Endodermal cell (in vitro differentiated cells): ENCODE results near the gene MLANA. TPM values are rescaled to one million over a fixed set of nuclear protein-coding genes. Genes with fewer than 3 reads are reported as not detected.

Source experiments
- DNase-seq: peaks from one replicate; pipeline ENCODE4 v3.0.0-alpha.2; 2017
- H3K27ac ChIP-seq: 2 replicates; pipeline ENCODE4 v1.5.1; 2013; ENCODE audit warnings: mild to moderate bottlenecking, low read depth, low read length, moderate library complexity
- H3K27me3 ChIP-seq: 2 replicates; pipeline ENCODE4 v1.6.1; 2013; ENCODE audit warnings: mild to moderate bottlenecking, low read length, moderate library complexity; ENCODE audit not compliant: insufficient read depth, control insufficient read depth, poor library complexity, severe bottlenecking
- H3K36me3 ChIP-seq: 2 replicates; pipeline ENCODE4 v1.7.0; 2013; ENCODE audit warnings: mild to moderate bottlenecking, low read length, moderate library complexity; ENCODE audit not compliant: control insufficient read depth, insufficient read depth
- H3K4me1 ChIP-seq: one replicate; pipeline ENCODE4 v1.7.0; 2013; ENCODE audit warnings: low read length; ENCODE audit not compliant: control insufficient read depth, insufficient read depth
- H3K4me3 ChIP-seq: 2 replicates; pipeline ENCODE4 v1.5.1; 2013; ENCODE audit warnings: mild to moderate bottlenecking, low read length, moderate library complexity
- H3K9ac ChIP-seq: 2 replicates; pipeline ENCODE4 v1.6.1; 2013; ENCODE audit warnings: mild to moderate bottlenecking, low read length, moderate library complexity; ENCODE audit not compliant: poor library complexity, severe bottlenecking; ENCODE audit errors: extremely low read depth
- H3K9me3 ChIP-seq: 2 replicates; pipeline ENCODE4 v1.6.1; 2013; ENCODE audit warnings: mild to moderate bottlenecking, low read length, moderate library complexity; ENCODE audit not compliant: control insufficient read depth
- H3K27ac Mint-ChIP-seq: 2 replicates; pipeline ENCODE4 v1.8.0; 2020; ENCODE audit warnings: mixed read lengths
- H3K27me3 Mint-ChIP-seq: 2 replicates; pipeline ENCODE4 v1.8.0; 2021; ENCODE audit warnings: mild to moderate bottlenecking, mixed read lengths; ENCODE audit not compliant: insufficient read depth
- H3K36me3 Mint-ChIP-seq: 2 replicates; pipeline ENCODE4 v1.8.0; 2020; ENCODE audit warnings: low read depth, mixed read lengths
- H3K4me1 Mint-ChIP-seq: 2 replicates; pipeline ENCODE4 v1.8.0; 2020; ENCODE audit warnings: mixed read lengths
- H3K4me3 Mint-ChIP-seq: 2 replicates; pipeline ENCODE4 v1.8.0; 2020; ENCODE audit warnings: mild to moderate bottlenecking, moderate library complexity, mixed read lengths
- H3K9me3 Mint-ChIP-seq: 2 replicates; pipeline ENCODE4 v1.8.0; 2020; ENCODE audit warnings: mild to moderate bottlenecking, mixed read lengths
- WGBS, 2 experiments: methylation state at CpG; one replicate each; pipeline versions ENCODE4 v1.1.5 to v1.1.7; 2013; ENCODE audit warnings: missing lambda C conversion rate in 2 of 2, mixed read lengths in 1 of 2; ENCODE audit not compliant: insufficient coverage in 1 of 2, insufficient read length in 1 of 2; 5-methylcytosine and 5-hydroxymethylcytosine counted together
- total RNA-seq, 2 donors: library from RNA; stranded (reverse); fragmentation: NEBNext Ultra II Directional in 1 of 2; extraction: Animal tissue kit (Norgen Biotek cat#: 25700) in 1 of 2; gene quantifications; 2 replicates in 1 of 2; 3 replicates in 1 of 2; pipeline ENCODE4 v1.2.1, GENCODE V29; 2021
- TF ChIP-seq, protein P1 (sequence below): fragments of 200-600 bp; sonication (generic); conservative IDR thresholded peaks from 2 replicates; pipeline ENCODE4 v1.5.0; 2021; ENCODE audit warnings: antibody characterized with exemption, mild to moderate bottlenecking

Gene MLANA
- total RNA-seq, 2 donors from 2014 or later = not detected

DNA sequence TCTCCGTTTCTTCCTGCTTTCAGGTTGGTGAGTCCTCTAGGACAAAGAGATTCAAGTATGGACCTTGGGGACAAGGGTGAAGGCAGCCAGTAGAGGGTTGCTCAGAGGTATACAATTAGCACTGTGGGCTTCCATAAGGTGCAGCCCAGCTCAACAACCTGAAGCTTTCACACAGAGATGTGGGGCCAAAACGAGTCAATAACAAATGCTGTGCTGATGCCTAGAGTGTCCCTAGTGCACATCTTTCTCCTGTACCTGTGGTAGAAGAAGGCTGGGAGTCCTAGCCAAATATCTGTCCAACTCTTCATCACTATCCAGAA lies 20.7 kb upstream of the MLANA start:
- Mint-ChIP-seq H3K27ac (no peak overlapping the region), H3K4me3 (no peak overlapping the region), H3K36me3 (no peaks in the 10 kb centered on the region), H3K4me1 (peaks cover 3% of the 10 kb centered on the region), H3K27me3 (peaks cover 4% of the 10 kb centered on the region), H3K9me3 (no peaks in the 10 kb centered on the region)
- DNase-seq = no peak
- Histone ChIP-seq H3K27me3 (no peaks in the 10 kb centered on the region), H3K9ac (no peak overlapping the region), H3K36me3 (no peaks in the 10 kb centered on the region), H3K9me3 (no peaks in the 10 kb centered on the region), H3K27ac (no peak overlapping the region), H3K4me1 (no peaks in the 10 kb centered on the region), H3K4me3 (no peak overlapping the region)
- TF ChIP-seq, protein P1, sequence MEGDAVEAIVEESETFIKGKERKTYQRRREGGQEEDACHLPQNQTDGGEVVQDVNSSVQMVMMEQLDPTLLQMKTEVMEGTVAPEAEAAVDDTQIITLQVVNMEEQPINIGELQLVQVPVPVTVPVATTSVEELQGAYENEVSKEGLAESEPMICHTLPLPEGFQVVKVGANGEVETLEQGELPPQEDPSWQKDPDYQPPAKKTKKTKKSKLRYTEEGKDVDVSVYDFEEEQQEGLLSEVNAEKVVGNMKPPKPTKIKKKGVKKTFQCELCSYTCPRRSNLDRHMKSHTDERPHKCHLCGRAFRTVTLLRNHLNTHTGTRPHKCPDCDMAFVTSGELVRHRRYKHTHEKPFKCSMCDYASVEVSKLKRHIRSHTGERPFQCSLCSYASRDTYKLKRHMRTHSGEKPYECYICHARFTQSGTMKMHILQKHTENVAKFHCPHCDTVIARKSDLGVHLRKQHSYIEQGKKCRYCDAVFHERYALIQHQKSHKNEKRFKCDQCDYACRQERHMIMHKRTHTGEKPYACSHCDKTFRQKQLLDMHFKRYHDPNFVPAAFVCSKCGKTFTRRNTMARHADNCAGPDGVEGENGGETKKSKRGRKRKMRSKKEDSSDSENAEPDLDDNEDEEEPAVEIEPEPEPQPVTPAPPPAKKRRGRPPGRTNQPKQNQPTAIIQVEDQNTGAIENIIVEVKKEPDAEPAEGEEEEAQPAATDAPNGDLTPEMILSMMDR = no peak
- 94 to 100% methylated on average over 1 to 2 of the region's 2 CpGs for WGBS, 2 experiments

DNA sequence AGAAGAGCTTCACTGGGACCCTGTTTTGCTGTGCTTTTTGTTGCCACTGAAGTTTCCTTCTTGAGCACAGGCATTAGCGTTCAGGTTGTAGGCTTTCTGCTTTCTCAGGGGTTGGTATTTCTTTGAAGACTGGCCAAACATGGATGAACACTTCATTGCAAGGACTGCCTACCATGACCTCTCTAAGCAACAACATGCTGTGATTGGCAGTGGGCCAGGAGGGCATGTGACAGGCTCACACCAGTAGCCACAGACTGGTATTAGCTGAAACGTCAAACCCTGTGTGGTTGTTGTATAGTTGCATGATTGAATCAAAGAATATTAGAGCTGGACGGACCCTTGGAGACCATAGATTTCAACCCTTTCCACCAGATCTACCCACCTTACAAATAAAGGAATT lies 20.0 kb upstream of the MLANA start:
- H3K4me3 Mint-ChIP-seq = no peak overlapping the region
- TF ChIP-seq, protein P1 = no peak
- H3K9ac ChIP-seq = no peak overlapping the region
- no peaks in the 10 kb centered on the region for H3K9me3 ChIP-seq
- H3K27ac Mint-ChIP-seq = no peak overlapping the region
- 97 to 100% methylated on average over 1 to 3 of the region's 3 CpGs for WGBS, 2 experiments
- H3K36me3 Mint-ChIP-seq = no peaks in the 10 kb centered on the region
- peaks cover 3% of the 10 kb centered on the region for H3K4me1 Mint-ChIP-seq
- H3K27me3 ChIP-seq = no peaks in the 10 kb centered on the region
- no peaks in the 10 kb centered on the region for H3K9me3 Mint-ChIP-seq
- DNase-seq = no peak
- no peak overlapping the region for H3K4me3 ChIP-seq
- H3K27ac ChIP-seq = no peak overlapping the region
- no peaks in the 10 kb centered on the region for H3K4me1 ChIP-seq
- H3K36me3 ChIP-seq = no peaks in the 10 kb centered on the region
- H3K27me3 Mint-ChIP-seq = peaks cover 4% of the 10 kb centered on the region

DNA sequence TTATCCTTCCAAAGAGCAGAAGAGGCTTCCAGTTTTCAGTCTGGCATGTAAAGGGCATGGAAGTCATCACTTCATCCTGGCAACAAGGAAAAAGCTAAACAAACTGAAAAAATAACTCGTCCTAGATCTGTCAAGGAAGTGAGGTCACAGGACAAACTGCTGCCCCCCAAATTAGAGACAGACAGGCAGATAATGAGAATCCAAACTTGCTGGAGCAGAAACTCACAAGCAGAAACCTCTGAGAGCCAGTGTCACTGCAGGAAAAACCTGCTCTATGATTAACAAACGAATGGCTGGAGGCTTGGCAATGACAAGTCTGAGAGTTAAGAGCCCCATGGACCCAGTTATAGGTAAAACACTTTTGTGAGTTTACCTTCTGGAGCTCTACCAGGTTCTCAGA lies 18.9 kb upstream of the MLANA start:
- Mint-ChIP-seq H3K4me3 (no peak overlapping the region), H3K27me3 (peaks cover 4% of the 10 kb centered on the region), H3K9me3 (no peaks in the 10 kb centered on the region), H3K4me1 (peaks cover 3% of the 10 kb centered on the region), H3K27ac (no peak overlapping the region), H3K36me3 (no peaks in the 10 kb centered on the region)
- no peak overlapping the region for H3K4me3 ChIP-seq
- H3K36me3 ChIP-seq = no peaks in the 10 kb centered on the region
- 85 to 91% methylated on average over 2 of the region's 2 CpGs for WGBS, 2 experiments
- DNase-seq = no peak
- H3K27ac ChIP-seq = no peak overlapping the region
- no peak overlapping the region for H3K9ac ChIP-seq
- no peaks in the 10 kb centered on the region for H3K9me3 ChIP-seq
- TF ChIP-seq, protein P1 = no peak
- H3K4me1 ChIP-seq = no peaks in the 10 kb centered on the region
- H3K27me3 ChIP-seq = no peaks in the 10 kb centered on the region
